ENCODE results near the gene ANKRD10.

DNA sequence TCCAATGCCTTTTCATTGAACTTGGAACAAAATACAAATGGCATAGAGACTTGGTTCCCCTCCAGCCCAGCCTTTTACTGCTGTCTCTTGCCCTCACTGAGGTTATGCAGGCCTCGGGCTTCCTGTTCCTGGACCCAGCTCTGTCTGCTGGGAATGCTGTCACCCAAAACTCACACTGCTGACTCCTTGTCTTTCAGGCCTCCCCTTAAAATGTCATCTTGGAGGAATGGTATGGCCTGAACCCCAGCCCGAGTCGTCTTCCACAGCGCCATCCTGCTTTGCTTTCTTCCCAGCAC lies 9.7 kb upstream of the ANKRD10 start:
- no peak for TF ChIP-seq POLR2A (IDR thresholded peaks at IDR 0.05)
- TF ChIP-seq, protein P1, sequence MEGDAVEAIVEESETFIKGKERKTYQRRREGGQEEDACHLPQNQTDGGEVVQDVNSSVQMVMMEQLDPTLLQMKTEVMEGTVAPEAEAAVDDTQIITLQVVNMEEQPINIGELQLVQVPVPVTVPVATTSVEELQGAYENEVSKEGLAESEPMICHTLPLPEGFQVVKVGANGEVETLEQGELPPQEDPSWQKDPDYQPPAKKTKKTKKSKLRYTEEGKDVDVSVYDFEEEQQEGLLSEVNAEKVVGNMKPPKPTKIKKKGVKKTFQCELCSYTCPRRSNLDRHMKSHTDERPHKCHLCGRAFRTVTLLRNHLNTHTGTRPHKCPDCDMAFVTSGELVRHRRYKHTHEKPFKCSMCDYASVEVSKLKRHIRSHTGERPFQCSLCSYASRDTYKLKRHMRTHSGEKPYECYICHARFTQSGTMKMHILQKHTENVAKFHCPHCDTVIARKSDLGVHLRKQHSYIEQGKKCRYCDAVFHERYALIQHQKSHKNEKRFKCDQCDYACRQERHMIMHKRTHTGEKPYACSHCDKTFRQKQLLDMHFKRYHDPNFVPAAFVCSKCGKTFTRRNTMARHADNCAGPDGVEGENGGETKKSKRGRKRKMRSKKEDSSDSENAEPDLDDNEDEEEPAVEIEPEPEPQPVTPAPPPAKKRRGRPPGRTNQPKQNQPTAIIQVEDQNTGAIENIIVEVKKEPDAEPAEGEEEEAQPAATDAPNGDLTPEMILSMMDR (IDR thresholded peaks at IDR 0.05): no peak
